Measurements from ENCODE around the gene TACO1. TPM values are rescaled to one million over a fixed set of nuclear protein-coding genes. Genes with fewer than 3 reads are reported as not detected.

TACO1 gene
- total RNA-seq, 1 experiment from 2014 or later, result 39.0 TPM

DNA sequence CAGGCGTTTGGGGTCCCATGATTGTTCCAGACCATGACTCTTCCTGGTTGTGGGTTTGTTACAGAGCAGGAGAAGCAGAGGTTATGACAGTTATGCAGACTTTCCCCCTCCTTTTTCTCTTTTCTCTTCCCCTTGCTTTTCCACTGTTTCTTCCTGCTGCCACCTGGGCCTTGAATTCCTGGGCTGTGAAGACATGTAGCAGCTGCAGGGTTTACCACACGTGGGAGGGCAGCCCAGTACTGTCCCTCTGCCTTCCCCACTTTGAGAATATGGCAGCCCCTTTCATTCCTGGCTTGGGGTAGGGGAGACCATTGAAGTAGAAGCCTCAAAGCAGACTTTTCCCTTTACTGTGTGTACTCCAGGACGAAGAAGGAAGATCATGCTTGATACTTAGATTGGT lies 7.9 kb upstream of the TACO1 start:
- Histone ChIP-seq H3K27ac (ENCODE audit: low read depth, low read length, poor library complexity, severe bottlenecking) (no peak overlapping the region), H3K27me3 (replicated peaks; ENCODE audit: insufficient read depth, low read depth, low read length, poor library complexity) (no peaks in the 10 kb centered on the region), H3K4me3 (ENCODE audit: low read depth, low read length, poor library complexity, severe bottlenecking) (no peak overlapping the region), H3K4me1 (ENCODE audit: insufficient read depth, low read length, poor library complexity, severe bottlenecking) (no peaks in the 10 kb centered on the region), H3K9me3 (ENCODE audit: low read depth, low read length, poor library complexity, severe bottlenecking) (no peaks in the 10 kb centered on the region), H3K36me3 (ENCODE audit: insufficient read depth, low read length, poor library complexity, severe bottlenecking) (peaks cover 32% of the 10 kb centered on the region)
- TF ChIP-seq, protein P1, sequence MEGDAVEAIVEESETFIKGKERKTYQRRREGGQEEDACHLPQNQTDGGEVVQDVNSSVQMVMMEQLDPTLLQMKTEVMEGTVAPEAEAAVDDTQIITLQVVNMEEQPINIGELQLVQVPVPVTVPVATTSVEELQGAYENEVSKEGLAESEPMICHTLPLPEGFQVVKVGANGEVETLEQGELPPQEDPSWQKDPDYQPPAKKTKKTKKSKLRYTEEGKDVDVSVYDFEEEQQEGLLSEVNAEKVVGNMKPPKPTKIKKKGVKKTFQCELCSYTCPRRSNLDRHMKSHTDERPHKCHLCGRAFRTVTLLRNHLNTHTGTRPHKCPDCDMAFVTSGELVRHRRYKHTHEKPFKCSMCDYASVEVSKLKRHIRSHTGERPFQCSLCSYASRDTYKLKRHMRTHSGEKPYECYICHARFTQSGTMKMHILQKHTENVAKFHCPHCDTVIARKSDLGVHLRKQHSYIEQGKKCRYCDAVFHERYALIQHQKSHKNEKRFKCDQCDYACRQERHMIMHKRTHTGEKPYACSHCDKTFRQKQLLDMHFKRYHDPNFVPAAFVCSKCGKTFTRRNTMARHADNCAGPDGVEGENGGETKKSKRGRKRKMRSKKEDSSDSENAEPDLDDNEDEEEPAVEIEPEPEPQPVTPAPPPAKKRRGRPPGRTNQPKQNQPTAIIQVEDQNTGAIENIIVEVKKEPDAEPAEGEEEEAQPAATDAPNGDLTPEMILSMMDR (conservative IDR thresholded peaks at IDR 0.05; ENCODE audit: low read depth, low read length), result no peak
- TF ChIP-seq EZH2 (IDR thresholded peaks at IDR 0.05; ENCODE audit: borderline replicate concordance, low read depth, low read length, poor library complexity, severe bottlenecking), result no peak
- DNase-seq (ENCODE audit: low spot score), result no peak
- intact Hi-C loops (cut with micrococcal nuclease; ENCODE audit: unreplicated experiment), result no loop called here
- ChIA-PET POLR2A (ENCODE audit: low non-redundant PET) (no interaction called here), CTCF (no interaction called here)
- BruUV-seq (replicated peaks), result no TSS peak

DNA sequence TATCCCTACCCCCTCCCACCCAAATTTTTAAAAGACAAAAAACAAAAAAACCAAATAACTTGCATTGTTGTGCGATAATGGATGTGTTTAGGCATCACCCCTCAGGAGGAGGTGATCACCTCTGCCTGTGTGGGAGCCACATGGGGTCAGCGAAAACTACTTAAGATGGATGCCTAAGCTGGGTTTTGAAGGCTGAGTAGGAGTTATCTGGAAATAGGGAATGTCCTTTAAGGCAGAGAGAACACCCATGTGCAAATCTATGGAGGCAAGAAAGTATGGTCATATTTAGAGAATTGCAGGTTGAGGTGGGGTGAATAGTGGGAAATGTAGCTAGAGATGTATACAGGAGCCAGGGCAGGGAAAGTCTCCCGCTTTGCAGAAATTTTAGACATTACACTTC lies 5.6 kb upstream of the TACO1 start:
- no peak for TF ChIP-seq EZH2 (IDR thresholded peaks at IDR 0.05; ENCODE audit: borderline replicate concordance, low read depth, low read length, poor library complexity, severe bottlenecking)
- TF ChIP-seq, protein P1 (conservative IDR thresholded peaks at IDR 0.05; ENCODE audit: low read depth, low read length), result no peak
- Histone ChIP-seq H3K27me3 (replicated peaks; ENCODE audit: insufficient read depth, low read depth, low read length, poor library complexity) (no peaks in the 10 kb centered on the region), H3K4me1 (ENCODE audit: insufficient read depth, low read length, poor library complexity, severe bottlenecking) (no peaks in the 10 kb centered on the region), H3K27ac (ENCODE audit: low read depth, low read length, poor library complexity, severe bottlenecking) (no peak overlapping the region), H3K36me3 (ENCODE audit: insufficient read depth, low read length, poor library complexity, severe bottlenecking) (peaks cover 10% of the 10 kb centered on the region), H3K9me3 (ENCODE audit: low read depth, low read length, poor library complexity, severe bottlenecking) (no peaks in the 10 kb centered on the region), H3K4me3 (ENCODE audit: low read depth, low read length, poor library complexity, severe bottlenecking) (no peak overlapping the region)
- ChIA-PET CTCF (no interaction called here), POLR2A (ENCODE audit: low non-redundant PET) (no interaction called here)
- intact Hi-C loops (cut with micrococcal nuclease; ENCODE audit: unreplicated experiment), result no loop called here
- BruUV-seq (replicated peaks), result no TSS peak
- DNase-seq (ENCODE audit: low spot score), result no peak

DNA sequence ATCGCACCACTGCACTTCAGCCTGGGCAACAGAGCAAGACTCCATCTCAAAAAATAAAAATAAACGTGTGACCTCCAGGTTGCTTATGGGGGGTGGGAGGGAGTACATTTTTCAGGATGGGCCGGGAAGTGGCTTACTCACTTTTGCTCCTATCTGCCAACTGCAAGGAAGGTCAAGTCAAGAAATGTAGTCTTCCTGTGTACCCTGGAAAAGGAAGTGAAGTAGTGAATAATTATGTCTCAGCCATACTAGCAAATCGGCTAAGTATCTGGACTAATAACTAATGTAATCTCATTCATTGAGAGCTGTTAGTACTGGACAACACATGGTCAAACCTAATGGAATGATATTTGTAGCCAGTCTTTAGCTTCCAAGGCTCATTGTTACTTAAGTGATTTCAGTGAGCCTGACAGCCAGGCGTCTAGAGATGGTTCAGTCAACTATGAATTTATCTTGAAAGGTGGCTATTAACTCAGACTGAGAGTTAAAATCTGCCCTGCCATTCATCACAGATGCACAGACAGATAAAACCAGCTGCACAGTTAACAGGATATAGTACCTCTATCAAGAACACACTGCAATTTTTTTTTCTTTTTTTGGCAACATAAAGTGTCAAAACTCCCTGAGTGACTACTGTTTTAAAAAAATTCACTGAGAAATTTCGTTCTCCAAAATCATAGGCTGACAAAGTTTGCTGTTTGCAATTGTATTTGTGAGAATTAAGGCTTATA lies 3.7 kb upstream of the TACO1 start:
- ChIA-PET CTCF (interaction anchor here (0.6 kb wide), 1 partner anchor 269 kb away, joined by 3 read pairs; no protein-coding TSS in a partner anchor), POLR2A (ENCODE audit: low non-redundant PET) (no interaction called here)
- DNase-seq (ENCODE audit: low spot score), result no peak
- Histone ChIP-seq H3K9me3 (ENCODE audit: low read depth, low read length, poor library complexity, severe bottlenecking) (no peaks in the 10 kb centered on the region), H3K4me3 (ENCODE audit: low read depth, low read length, poor library complexity, severe bottlenecking) (no peak overlapping the region), H3K27ac (ENCODE audit: low read depth, low read length, poor library complexity, severe bottlenecking) (no peak overlapping the region), H3K27me3 (replicated peaks; ENCODE audit: insufficient read depth, low read depth, low read length, poor library complexity) (no peaks in the 10 kb centered on the region), H3K36me3 (ENCODE audit: insufficient read depth, low read length, poor library complexity, severe bottlenecking) (no peaks in the 10 kb centered on the region), H3K4me1 (ENCODE audit: insufficient read depth, low read length, poor library complexity, severe bottlenecking) (peaks cover 9% of the 10 kb centered on the region)
- BruUV-seq (replicated peaks), result no TSS peak
- intact Hi-C loops (cut with micrococcal nuclease; ENCODE audit: unreplicated experiment), result no loop called here
- TF ChIP-seq EZH2 (IDR thresholded peaks at IDR 0.05; ENCODE audit: borderline replicate concordance, low read depth, low read length, poor library complexity, severe bottlenecking), result no peak
- TF ChIP-seq, protein P1 (conservative IDR thresholded peaks at IDR 0.05; ENCODE audit: low read depth, low read length), result no peak
